A673 (cell line): ENCODE measurements around the gene SLC2A6. TPM values are rescaled to one million over a fixed set of nuclear protein-coding genes. Genes with fewer than 3 reads are reported as not detected.

Source experiments
- BruUV-seq: library from RNA; stranded (reverse); fragments of 400-500 nt; replicated peaks from 2 replicates; lab custom pipeline; 2021; lab: Mats Ljungman, UMichigan
- CTCF ChIA-PET: fragments of 300-600 bp; sonication (Branson Sonifier 250); formaldehyde crosslinking; loops from one replicate; lab custom pipeline; 2022; ENCODE audit warnings: antibody characterized with exemption; lab: Charles Lee
- POLR2A ChIA-PET: fragments of 300-600 bp; sonication (Branson Sonifier 250); formaldehyde crosslinking; loops from one replicate; lab custom pipeline; 2022; ENCODE audit warnings: antibody characterized with exemption; ENCODE audit not compliant: low non-redundant PET; lab: Charles Lee
- DNase-seq: peaks from one replicate; pipeline ENCODE4 v3.0.0-alpha.2; 2015; ENCODE audit warnings: low spot score
- H3K27ac ChIP-seq: fragments of 200-600 bp; sonication (generic); 2 replicates; pipeline ENCODE4 v1.5.1; 2016; ENCODE audit warnings: mixed run types, low read depth, mild to moderate bottlenecking, mixed read lengths, antibody characterized with exemption, low read length; ENCODE audit not compliant: poor library complexity, severe bottlenecking
- H3K27me3 ChIP-seq: fragments of 200-600 bp; sonication (generic); replicated peaks from 2 replicates; pipeline ENCODE4 v1.6.1; 2017; ENCODE audit warnings: mixed run types, low read depth, mild to moderate bottlenecking, mixed read lengths, antibody characterized with exemption, low read length; ENCODE audit not compliant: insufficient read depth, poor library complexity
- H3K36me3 ChIP-seq: fragments of 200-600 bp; sonication (generic); 2 replicates; pipeline ENCODE4 v1.6.1; 2016; ENCODE audit warnings: mixed run types, mild to moderate bottlenecking, mixed read lengths, antibody characterized with exemption, low read length; ENCODE audit not compliant: insufficient read depth, poor library complexity, severe bottlenecking
- H3K4me1 ChIP-seq: fragments of 200-600 bp; sonication (generic); 2 replicates; pipeline ENCODE4 v1.6.1; 2017; ENCODE audit warnings: mixed run types, mild to moderate bottlenecking, mixed read lengths, antibody characterized with exemption, low read length; ENCODE audit not compliant: insufficient read depth, poor library complexity, severe bottlenecking
- H3K4me3 ChIP-seq: fragments of 200-600 bp; sonication (generic); 2 replicates; pipeline ENCODE4 v1.5.1; 2016; ENCODE audit warnings: low read depth, mixed run types, mild to moderate bottlenecking, mixed read lengths, low read length; ENCODE audit not compliant: poor library complexity, severe bottlenecking
- H3K9me3 ChIP-seq: fragments of 200-600 bp; sonication (generic); 2 replicates; pipeline ENCODE4 v1.6.1; 2016; ENCODE audit warnings: mixed run types, low read depth, mild to moderate bottlenecking, mixed read lengths, antibody characterized with exemption, low read length; ENCODE audit not compliant: poor library complexity, severe bottlenecking
- CTCF ChIP-seq: fragments of 300-800, 200-600 bp; sonication (generic); conservative IDR thresholded peaks from 2 replicates; pipeline ENCODE4 v1.5.1; 2017; ENCODE audit warnings: low read depth, mild to moderate bottlenecking, antibody characterized with exemption, low read length, moderate library complexity, mixed read lengths
- EZH2 ChIP-seq: fragments of 200-600 bp; sonication (generic); IDR thresholded peaks from 2 replicates; pipeline ENCODE4 v1.6.1; 2017; ENCODE audit warnings: borderline replicate concordance, low read depth, mild to moderate bottlenecking, mixed read lengths, antibody characterized with exemption, low read length; ENCODE audit not compliant: poor library complexity, severe bottlenecking
- intact Hi-C: fragments of 100-400 bp; cut with micrococcal nuclease; formaldehyde crosslinking; loops from one replicate; pipeline ENCODE4 v1.10.0; 2022; ENCODE audit not compliant: unreplicated experiment
- total RNA-seq: library from RNA; stranded (reverse); gene quantifications from 2 replicates; pipeline ENCODE4 v1.2.3, GENCODE V29; 2021

The SLC2A6 gene
- total RNA-seq, 1 experiment from 2014 or later: 1.8 TPM

- BruUV-seq: no TSS peak
- Histone ChIP-seq H3K4me1 (no peaks in the 10 kb centered on the region), H3K27me3 (no peaks in the 10 kb centered on the region), H3K36me3 (no peaks in the 10 kb centered on the region), H3K27ac (no peak overlapping the region), H3K4me3 (no peak overlapping the region), H3K9me3 (no peaks in the 10 kb centered on the region)
- ChIA-PET POLR2A (no interaction called here), CTCF (no interaction called here)
- intact Hi-C loops: no loop called here
- no peak for DNase-seq
- no peak for TF ChIP-seq CTCF
- no peak for TF ChIP-seq EZH2
Observed at GRCh38 chr9:133437753-133438531, 41.0 kb downstream of the SLC2A6 start.

GRCh38 chr9:133436681-133437080 is 42.2 kb downstream of the SLC2A6 start:
- Histone ChIP-seq H3K27ac (no peak overlapping the region), H3K36me3 (no peaks in the 10 kb centered on the region), H3K4me1 (no peaks in the 10 kb centered on the region), H3K4me3 (no peak overlapping the region), H3K9me3 (no peaks in the 10 kb centered on the region), H3K27me3 (no peaks in the 10 kb centered on the region)
- TF ChIP-seq EZH2 (no peak), CTCF (no peak)
- ChIA-PET POLR2A (no interaction called here), CTCF (no interaction called here)
- DNase-seq: no peak
- BruUV-seq: no TSS peak
- intact Hi-C loops: no loop called here

- H3K27ac ChIP-seq: no peak overlapping the region
- intact Hi-C loops: no loop called here
- ChIA-PET POLR2A (no interaction called here), CTCF (interaction anchor here (0.6 kb wide), 1 partner anchor 11 kb away, joined by 5 read pairs; no protein-coding TSS in a partner anchor)
- H3K9me3 ChIP-seq: no peaks in the 10 kb centered on the region
- H3K36me3 ChIP-seq: no peaks in the 10 kb centered on the region
- H3K4me3 ChIP-seq: no peak overlapping the region
- no peak for DNase-seq
- no peaks in the 10 kb centered on the region for H3K27me3 ChIP-seq
- no peaks in the 10 kb centered on the region for H3K4me1 ChIP-seq
- BruUV-seq: no TSS peak
- TF ChIP-seq EZH2: no peak
- TF ChIP-seq CTCF: no peak
Observed at GRCh38 chr9:133433351-133433843, 45.5 kb downstream of the SLC2A6 start.
